ENCODE measurements around the gene COX6A2.

DNA sequence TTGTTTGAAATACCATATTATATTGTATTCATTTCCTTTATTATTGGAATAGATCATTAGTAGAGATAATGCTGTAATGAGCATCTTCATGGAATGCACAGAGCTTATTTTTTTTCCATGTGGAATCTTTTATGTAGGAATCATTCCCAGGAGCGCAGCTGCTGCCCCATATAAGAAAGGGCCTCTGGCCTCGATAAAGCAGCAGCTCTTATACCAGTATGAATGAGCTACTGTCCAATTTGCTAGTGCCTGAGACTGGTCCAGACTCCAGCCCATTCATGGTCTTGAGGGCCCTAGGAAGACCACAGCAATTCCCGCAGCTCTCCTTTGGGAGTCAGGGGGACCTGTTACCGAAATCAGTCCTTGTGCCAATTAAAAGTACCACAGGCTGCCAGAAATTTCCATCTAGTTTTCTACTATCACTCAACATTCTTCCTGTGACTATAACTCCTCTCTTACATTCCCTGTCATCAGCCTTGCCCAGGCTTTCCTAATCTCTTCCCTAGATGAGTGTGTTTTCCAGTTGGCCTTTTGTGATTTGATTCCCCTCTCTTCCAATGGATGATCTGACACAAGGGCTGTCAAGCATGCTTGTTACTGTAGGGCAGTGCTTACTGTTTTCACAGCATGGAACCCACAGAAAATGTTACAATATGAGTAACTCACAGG lies 12.5 kb upstream of the COX6A2 start:
- TF ChIP-seq, protein P1, sequence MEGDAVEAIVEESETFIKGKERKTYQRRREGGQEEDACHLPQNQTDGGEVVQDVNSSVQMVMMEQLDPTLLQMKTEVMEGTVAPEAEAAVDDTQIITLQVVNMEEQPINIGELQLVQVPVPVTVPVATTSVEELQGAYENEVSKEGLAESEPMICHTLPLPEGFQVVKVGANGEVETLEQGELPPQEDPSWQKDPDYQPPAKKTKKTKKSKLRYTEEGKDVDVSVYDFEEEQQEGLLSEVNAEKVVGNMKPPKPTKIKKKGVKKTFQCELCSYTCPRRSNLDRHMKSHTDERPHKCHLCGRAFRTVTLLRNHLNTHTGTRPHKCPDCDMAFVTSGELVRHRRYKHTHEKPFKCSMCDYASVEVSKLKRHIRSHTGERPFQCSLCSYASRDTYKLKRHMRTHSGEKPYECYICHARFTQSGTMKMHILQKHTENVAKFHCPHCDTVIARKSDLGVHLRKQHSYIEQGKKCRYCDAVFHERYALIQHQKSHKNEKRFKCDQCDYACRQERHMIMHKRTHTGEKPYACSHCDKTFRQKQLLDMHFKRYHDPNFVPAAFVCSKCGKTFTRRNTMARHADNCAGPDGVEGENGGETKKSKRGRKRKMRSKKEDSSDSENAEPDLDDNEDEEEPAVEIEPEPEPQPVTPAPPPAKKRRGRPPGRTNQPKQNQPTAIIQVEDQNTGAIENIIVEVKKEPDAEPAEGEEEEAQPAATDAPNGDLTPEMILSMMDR (IDR thresholded peaks at IDR 0.05), result no peak
- TF ChIP-seq TCF7L2 (IDR thresholded peaks at IDR 0.05; ENCODE audit: low read depth, low read length) (no peak), SIN3A (IDR thresholded peaks at IDR 0.05; ENCODE audit: borderline replicate concordance, insufficient read depth, low read depth, low read length) (no peak), POLR2AphosphoS5 (IDR thresholded peaks at IDR 0.05; ENCODE audit: low read depth, low read length) (no peak)
- TF ChIP-seq, protein P2, sequence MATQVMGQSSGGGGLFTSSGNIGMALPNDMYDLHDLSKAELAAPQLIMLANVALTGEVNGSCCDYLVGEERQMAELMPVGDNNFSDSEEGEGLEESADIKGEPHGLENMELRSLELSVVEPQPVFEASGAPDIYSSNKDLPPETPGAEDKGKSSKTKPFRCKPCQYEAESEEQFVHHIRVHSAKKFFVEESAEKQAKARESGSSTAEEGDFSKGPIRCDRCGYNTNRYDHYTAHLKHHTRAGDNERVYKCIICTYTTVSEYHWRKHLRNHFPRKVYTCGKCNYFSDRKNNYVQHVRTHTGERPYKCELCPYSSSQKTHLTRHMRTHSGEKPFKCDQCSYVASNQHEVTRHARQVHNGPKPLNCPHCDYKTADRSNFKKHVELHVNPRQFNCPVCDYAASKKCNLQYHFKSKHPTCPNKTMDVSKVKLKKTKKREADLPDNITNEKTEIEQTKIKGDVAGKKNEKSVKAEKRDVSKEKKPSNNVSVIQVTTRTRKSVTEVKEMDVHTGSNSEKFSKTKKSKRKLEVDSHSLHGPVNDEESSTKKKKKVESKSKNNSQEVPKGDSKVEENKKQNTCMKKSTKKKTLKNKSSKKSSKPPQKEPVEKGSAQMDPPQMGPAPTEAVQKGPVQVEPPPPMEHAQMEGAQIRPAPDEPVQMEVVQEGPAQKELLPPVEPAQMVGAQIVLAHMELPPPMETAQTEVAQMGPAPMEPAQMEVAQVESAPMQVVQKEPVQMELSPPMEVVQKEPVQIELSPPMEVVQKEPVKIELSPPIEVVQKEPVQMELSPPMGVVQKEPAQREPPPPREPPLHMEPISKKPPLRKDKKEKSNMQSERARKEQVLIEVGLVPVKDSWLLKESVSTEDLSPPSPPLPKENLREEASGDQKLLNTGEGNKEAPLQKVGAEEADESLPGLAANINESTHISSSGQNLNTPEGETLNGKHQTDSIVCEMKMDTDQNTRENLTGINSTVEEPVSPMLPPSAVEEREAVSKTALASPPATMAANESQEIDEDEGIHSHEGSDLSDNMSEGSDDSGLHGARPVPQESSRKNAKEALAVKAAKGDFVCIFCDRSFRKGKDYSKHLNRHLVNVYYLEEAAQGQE (IDR thresholded peaks at IDR 0.05; ENCODE audit: insufficient read depth in 1 of 2, low read depth in 2 of 2, low read length in 1 of 2), result no peak
